Measurements from ENCODE around the gene SLC24A3.

DNA sequence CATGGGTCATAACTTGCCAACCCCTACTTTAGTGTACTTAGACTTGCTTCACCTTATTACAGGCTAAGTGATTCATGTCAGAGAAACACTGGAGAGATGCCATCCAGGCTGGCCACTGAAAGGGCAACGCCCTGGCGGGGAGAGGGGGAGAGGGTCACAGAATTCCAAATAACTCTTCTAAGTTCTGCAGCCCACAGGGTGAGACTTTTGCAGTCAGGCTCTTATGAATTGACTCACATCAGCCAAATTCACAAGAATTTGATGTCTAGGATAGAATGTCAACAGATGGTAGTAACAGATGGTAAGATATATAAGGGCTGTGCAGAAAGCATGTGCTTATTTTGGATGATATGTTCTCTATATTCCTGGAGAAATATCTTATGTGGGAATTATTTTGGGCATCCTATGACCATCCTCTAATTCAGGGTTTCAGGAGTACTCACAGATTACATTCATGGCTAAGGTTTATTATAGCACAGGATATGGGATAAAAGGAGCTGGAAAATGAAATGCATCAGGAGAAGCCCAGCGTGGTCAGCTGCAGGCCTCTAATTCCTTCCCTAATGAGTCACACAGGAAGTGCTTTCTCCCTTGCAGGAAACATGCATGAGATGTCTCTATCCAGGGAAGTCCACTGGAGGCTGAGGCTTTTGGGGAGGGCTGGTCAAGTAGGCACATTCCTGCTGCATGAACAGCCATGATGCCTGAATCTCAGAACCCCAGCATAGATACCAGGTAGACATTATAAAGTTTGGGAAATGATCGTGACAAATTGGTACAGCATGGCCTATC lies 486.9 kb downstream of the SLC24A3 start:
- no peak for TF ChIP-seq CTCF (conservative IDR thresholded peaks at IDR 0.05; ENCODE audit: low read depth in 2 of 2)
- no peak for TF ChIP-seq EZH2 (IDR thresholded peaks at IDR 0.05; ENCODE audit: low read depth, unreplicated experiment)
- no peak for TF ChIP-seq EZH2phosphoT487 (IDR thresholded peaks at IDR 0.05; ENCODE audit: unreplicated experiment)
- TF ChIP-seq POLR2AphosphoS5 (IDR thresholded peaks at IDR 0.05; ENCODE audit: low read depth): no peak
